Thyroid gland (tissue), 4 donors: ENCODE data around the gene CFAP161. TPM values are rescaled to one million over a fixed set of nuclear protein-coding genes. Genes with fewer than 3 reads are reported as not detected.
A peak's percentile ranks its signal among the peaks of the same experiment; 100 is the strongest.
"Not testable (repeated sequence)": the region's sequence is repeated elsewhere in the genome, so short reads cannot be mapped to it uniquely, and the experiment has no call there.

Source experiments
- DNase-seq, 2 donors: peaks; one replicate each; pipeline ENCODE4 v3.0.0-alpha.2; 2019
- H3K27ac ChIP-seq, 3 donors: fragments of 200-600 bp; sonication (generic); 1 replicate in 2 of 3; 2 replicates in 1 of 3; pipeline ENCODE4 v1.5.1; 2016 to 2019; ENCODE audit warnings: mild to moderate bottlenecking in 1 of 3, moderate library complexity in 1 of 3
- H3K27me3 ChIP-seq: fragments of 200-600 bp; sonication (generic); one replicate; pipeline ENCODE4 v1.5.1; 2019
- H3K36me3 ChIP-seq, 2 donors: fragments of 200-600 bp; sonication (generic); one replicate each; pipeline ENCODE4 v1.5.1; 2016 to 2019
- H3K4me1 ChIP-seq, 2 donors: fragments of 200-600 bp; sonication (generic); one replicate each; pipeline ENCODE4 v1.5.1; 2017 to 2019
- H3K4me3 ChIP-seq, 3 donors: fragments of 200-600 bp; sonication (generic); replicated peaks in 1 of 3; 1 replicate in 2 of 3; 2 replicates in 1 of 3; pipeline ENCODE4 v1.5.1; 2016; ENCODE audit warnings: mild to moderate bottlenecking in 1 of 3
- H3K9me3 ChIP-seq: fragments of 200-600 bp; sonication (generic); one replicate; pipeline ENCODE4 v1.5.1; 2017
- CTCF ChIP-seq, 6 experiments: fragments of 200-600 bp in 3 of 6; fragments of 450-650 bp in 3 of 6; sonication (generic) in 3 of 6; IDR thresholded peaks; one replicate each; pipeline ENCODE4 v1.5.1; 2016 to 2019; ENCODE audit warnings: antibody characterized with exemption in 6 of 6, mild to moderate bottlenecking in 2 of 6, inconsistent platforms in 1 of 6, moderate library complexity in 1 of 6
- POLR2A ChIP-seq, 2 donors: fragments of 450-650 bp; IDR thresholded peaks; one replicate each; pipeline ENCODE4 v1.6.1; 2017; ENCODE audit warnings: antibody characterized with exemption in 2 of 2, mild to moderate bottlenecking in 2 of 2, moderate library complexity in 1 of 2
- WGBS, 2 donors: methylation state at CpG; one replicate each; pipeline ENCODE4 v1.1.5; 2017; 5-methylcytosine and 5-hydroxymethylcytosine counted together
- intact Hi-C: fragments of 100-400 bp; cut with DNase I; formaldehyde crosslinking; loops from one replicate; pipeline ENCODE4 v1.15.1; 2023
- total RNA-seq, 4 donors: library from RNA; depleted of rRNA; stranded (reverse); fragments of >200 nt; gene quantifications; one replicate each; pipeline ENCODE4 v1.2.3, GENCODE V29; 2016

Gene CFAP161
- total RNA-seq, 4 donors from 2014 or later: 0.56 to 0.81 (median 0.78) TPM; not detected in 1

GRCh38 chr15:81120069-81120468, 14.0 kb upstream of the CFAP161 start:
- Histone ChIP-seq H3K4me3 (no peak overlapping the region), H3K4me1 (peaks cover 0 to 4% of the 10 kb centered on the region in 2 donors), H3K9me3 (no peaks in the 10 kb centered on the region), H3K27ac (no peak overlapping the region), H3K36me3 (no peaks in the 10 kb centered on the region), H3K27me3 (peaks cover 5% of the 10 kb centered on the region)
- intact Hi-C loops: no loop called here
- TF ChIP-seq POLR2A (IDR thresholded peaks at IDR 0.05): no peak
- no peak for TF ChIP-seq CTCF (IDR thresholded peaks at IDR 0.05)
- no peak for DNase-seq

DNA sequence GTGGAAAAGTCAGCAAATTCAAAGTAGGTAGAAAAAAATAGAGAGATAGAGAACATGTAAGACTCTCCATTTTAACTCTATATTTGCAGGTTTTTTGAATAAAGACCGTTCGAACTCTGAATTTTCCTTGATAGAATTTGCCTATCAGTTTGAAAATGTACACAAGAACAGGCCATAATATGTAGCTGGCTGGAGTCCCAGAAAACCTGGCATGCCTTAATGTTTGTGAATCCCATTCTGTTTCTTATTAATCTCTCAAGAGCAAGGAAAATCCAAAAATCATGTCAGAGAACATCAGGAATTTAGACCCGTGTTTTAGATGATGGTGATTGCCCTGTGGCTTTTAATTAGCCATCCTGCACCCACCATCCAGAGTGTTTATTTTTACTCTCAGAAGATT, 7.2 kb upstream of the CFAP161 start:
- Histone ChIP-seq H3K27ac (no peak overlapping the region), H3K4me1 (no peaks in the 10 kb centered on the region), H3K36me3 (no peaks in the 10 kb centered on the region), H3K9me3 (no peaks in the 10 kb centered on the region), H3K4me3 (no peak overlapping the region), H3K27me3 (no peaks in the 10 kb centered on the region)
- intact Hi-C loops: no loop called here
- 67 to 70% methylated on average over 3 of the region's 3 CpGs for WGBS, 2 donors
- TF ChIP-seq POLR2A (IDR thresholded peaks at IDR 0.05) (no peak), CTCF (IDR thresholded peaks at IDR 0.05) (no peak)
- DNase-seq: no peak

DNA sequence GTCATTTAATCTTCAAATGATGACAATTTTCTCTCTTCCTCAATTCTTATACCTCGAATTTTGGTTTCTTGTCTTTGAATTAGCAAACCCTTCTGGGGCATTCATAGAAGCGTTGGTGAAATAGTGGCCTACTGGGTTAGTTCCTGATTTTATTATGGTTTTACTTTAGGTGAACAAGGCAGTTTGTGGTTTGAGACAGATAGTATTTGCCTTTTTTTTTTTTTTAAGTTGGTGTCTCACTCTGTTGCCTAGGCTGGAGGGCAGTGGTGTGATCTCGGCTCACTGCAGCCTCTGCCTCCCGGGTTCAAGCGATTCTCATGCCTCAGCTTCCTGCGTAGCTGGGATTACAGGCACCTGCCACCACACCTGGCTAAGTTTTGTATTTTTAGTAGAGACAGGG, 7.4 kb downstream of the CFAP161 start:
- H3K27ac ChIP-seq, H3K27me3 ChIP-seq, intact Hi-C loops, H3K4me3 ChIP-seq, H3K9me3 ChIP-seq, H3K36me3 ChIP-seq, DNase-seq: not testable (repeated sequence)
- peaks cover 0 to 16% of the 10 kb centered on the region in 2 donors for H3K4me1 ChIP-seq
- 91 to 92% methylated on average over 6 of the region's 6 CpGs for WGBS, 2 donors

GRCh38 chr15:81146006-81146405, 11.9 kb downstream of the CFAP161 start:
- Histone ChIP-seq H3K4me1 (peaks cover 0 to 10% of the 10 kb centered on the region in 2 donors), H3K27ac (peak overlapping the region in 1 of 3 donors; percentile 26), H3K27me3 (no peaks in the 10 kb centered on the region), H3K4me3 (no peak overlapping the region), H3K9me3 (no peaks in the 10 kb centered on the region), H3K36me3 (no peaks in the 10 kb centered on the region)
- intact Hi-C loops: no loop called here
- TF ChIP-seq CTCF (IDR thresholded peaks at IDR 0.05) (no peak), POLR2A (IDR thresholded peaks at IDR 0.05) (no peak)
- DNase-seq: no peak
- WGBS, 2 donors: 57 to 92% methylated on average over 1 of the region's 1 CpG

DNA sequence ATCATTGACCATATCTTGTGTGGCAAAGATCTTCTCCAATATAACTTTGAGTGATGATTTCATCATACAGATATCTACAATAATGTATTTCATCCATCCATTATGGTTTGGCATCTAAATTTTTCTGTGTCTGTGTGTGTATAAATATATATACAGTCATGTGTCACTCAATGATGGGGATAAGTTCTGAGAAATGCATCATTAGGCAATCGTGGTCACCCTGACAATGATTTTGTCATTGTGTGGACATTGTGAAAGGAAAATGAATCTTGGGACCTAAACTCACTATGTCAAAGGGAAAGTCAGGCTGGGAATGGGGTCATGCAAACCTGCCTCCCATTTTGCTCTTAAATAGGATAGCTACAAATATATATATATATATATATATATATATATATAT, 12.4 kb downstream of the CFAP161 start:
- Histone ChIP-seq H3K27ac (no peak overlapping the region), H3K4me3 (no peak overlapping the region), H3K4me1 (peaks cover 0 to 10% of the 10 kb centered on the region in 2 donors), H3K27me3 (no peaks in the 10 kb centered on the region), H3K9me3 (no peaks in the 10 kb centered on the region), H3K36me3 (no peaks in the 10 kb centered on the region)
- TF ChIP-seq CTCF (IDR thresholded peaks at IDR 0.05) (no peak), POLR2A (IDR thresholded peaks at IDR 0.05) (no peak)
- intact Hi-C loops: no loop called here
- DNase-seq: no peak
- WGBS, 2 donors: 77 to 85% methylated on average over 1 of the region's 1 CpG

DNA sequence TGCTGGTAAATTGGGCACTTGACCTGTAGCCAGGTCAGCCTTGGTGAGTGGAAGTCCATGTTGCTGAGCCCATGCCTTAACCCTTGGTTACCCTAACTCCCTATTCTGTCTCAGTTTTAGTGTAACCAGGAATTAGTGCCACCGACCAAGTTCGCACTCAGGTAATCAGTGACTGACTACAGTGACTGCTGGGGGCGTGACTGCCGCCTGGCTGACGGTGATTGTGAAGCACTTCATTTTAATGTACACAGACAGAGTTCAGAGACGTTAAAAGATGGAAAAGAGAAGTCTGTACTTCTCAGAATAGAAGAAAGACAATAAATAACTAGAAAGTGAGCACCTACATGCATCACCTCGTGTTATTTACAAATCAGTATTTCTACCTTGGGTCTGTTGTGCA, 17.3 kb downstream of the CFAP161 start:
- H3K27ac ChIP-seq: no peak overlapping the region
- H3K27me3 ChIP-seq: no peaks in the 10 kb centered on the region
- intact Hi-C loops: loop anchor here (5.0 kb wide), 2 partner anchors 44 to 116 kb away; no protein-coding TSS in a partner anchor
- no peak overlapping the region for H3K4me3 ChIP-seq
- H3K4me1 ChIP-seq: peaks cover 0 to 12% of the 10 kb centered on the region in 2 donors
- 86 to 89% methylated on average over 7 of the region's 7 CpGs for WGBS, 2 donors
- no peak for TF ChIP-seq CTCF (IDR thresholded peaks at IDR 0.05)
- no peak for TF ChIP-seq POLR2A (IDR thresholded peaks at IDR 0.05)
- H3K36me3 ChIP-seq: no peaks in the 10 kb centered on the region
- no peaks in the 10 kb centered on the region for H3K9me3 ChIP-seq
- DNase-seq: no peak
